Activated CD8-positive, alpha-beta memory T cell treated with anti-CD3 and anti-CD28 coated beads, Interleukin-2, amount 50 U/mL, for 1 hour (primary cell): ENCODE results near the gene NPR2.

Experiments
- DNase-seq: peaks from one replicate; pipeline ENCODE4 v3.0.0-alpha.2; 2020; ENCODE audit errors: extremely low read depth

NPR2 gene

DNA sequence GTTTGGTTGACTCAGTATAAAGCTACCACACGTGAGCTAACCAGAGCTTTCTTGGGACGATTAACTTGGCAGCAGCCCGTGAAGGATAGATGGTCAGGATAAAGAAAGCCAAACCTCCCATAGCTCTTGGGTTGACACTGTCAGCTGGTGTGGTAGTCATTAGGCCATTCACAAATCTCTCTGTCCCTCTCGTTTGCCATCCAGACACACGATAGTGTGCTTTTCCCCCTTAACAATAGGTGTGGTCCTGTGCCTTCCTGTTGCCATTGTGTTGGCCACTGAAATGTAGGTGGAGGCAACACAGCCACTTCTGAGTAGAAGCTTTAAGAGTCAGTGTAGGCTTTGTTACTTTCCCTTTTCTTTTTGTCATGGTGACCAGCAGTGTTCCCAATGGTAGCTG lies 67.1 kb downstream of the NPR2 start:
- DNase-seq: no peak
